HCT116 (cell line): ENCODE measurements around the gene PTCD1. TPM values are rescaled to one million over a fixed set of nuclear protein-coding genes. Genes with fewer than 3 reads are reported as not detected.

Experiments
- ATAC-seq: fragments of 200-7000 bp; cut with Tn5 transposase; 2 replicates; pipeline ENCODE4 v1.9.1; 2020; ENCODE audit warnings: mild to moderate bottlenecking, moderate library complexity
- BruUV-seq: library from RNA; stranded (reverse); fragments of 400-500 nt; replicated peaks from 2 replicates; lab custom pipeline; 2021; lab: Mats Ljungman, UMichigan
- CTCF ChIA-PET: fragments of 300-600 bp; sonication (Branson Sonifier 250); formaldehyde crosslinking; loops from one replicate; lab custom pipeline; 2021; ENCODE audit warnings: antibody characterized with exemption; lab: Charles Lee
- POLR2A ChIA-PET: fragments of 300-600, 350-600 bp; sonication (Branson Sonifier 250); formaldehyde crosslinking; loops from one replicate; lab custom pipeline; 2021; ENCODE audit warnings: antibody characterized with exemption; lab: Charles Lee
- RAD21 ChIA-PET, 2 experiments: fragments of 300-600 bp; sonication (Branson Sonifier 250); formaldehyde crosslinking; loops; one replicate each; lab custom pipeline; 2023; ENCODE audit warnings: low total read pairs in 2 of 2; ENCODE audit not compliant: uncharacterized antibody in 2 of 2, unreplicated experiment in 2 of 2, low non-redundant PET in 1 of 2; lab: Charles Lee
- DNase-seq: peaks from one replicate; pipeline ENCODE4 v3.0.0-alpha.2; 2010; ENCODE audit warnings: low read depth, low spot score
- H2AFZ ChIP-seq: fragments of 200-600 bp; shearing (Covaris generic), sonication (generic); 2 replicates; pipeline ENCODE4 v1.6.1; 2017; ENCODE audit warnings: low read depth, mixed run types, mixed read lengths, antibody characterized with exemption, low read length; ENCODE audit not compliant: poor library complexity, severe bottlenecking
- H3K27ac ChIP-seq: 2 replicates; pipeline ENCODE4 v1.5.1; 2012; ENCODE audit warnings: low read depth, low read length
- H3K27me3 ChIP-seq: fragments of 200-600 bp; sonication (generic); 2 replicates; pipeline ENCODE4 v1.6.1; 2016; ENCODE audit warnings: mixed run types, low read length, mixed read lengths; ENCODE audit not compliant: insufficient read depth
- H3K36me3 ChIP-seq, 2 experiments: fragments of 200-500 bp in 1 of 2; fragments of 200-600 bp in 1 of 2; sonication (Bioruptor generic) in 1 of 2; sonication (generic) in 1 of 2; 2 replicates each; pipeline versions ENCODE4 v1.5.1 to v1.6.1; 2014 to 2016; ENCODE audit warnings: low read length in 2 of 2, inconsistent platforms in 1 of 2, mixed read lengths in 1 of 2, mixed run types in 1 of 2; ENCODE audit not compliant: insufficient read depth in 2 of 2, control insufficient read depth in 1 of 2
- H3K4me1 ChIP-seq, 2 experiments: fragments of 200-600 bp in 1 of 2; sonication (generic) in 1 of 2; 2 replicates each; pipeline versions ENCODE4 v1.5.1 to v1.6.1; 2012 to 2017; ENCODE audit warnings: low read length in 2 of 2, inconsistent platforms in 1 of 2, mild to moderate bottlenecking in 1 of 2, mixed read lengths in 1 of 2, mixed run types in 1 of 2, moderate library complexity in 1 of 2; ENCODE audit not compliant: insufficient read depth in 2 of 2, control insufficient read depth in 1 of 2
- H3K4me2 ChIP-seq: fragments of 200-600 bp; sonication (generic); 2 replicates; pipeline ENCODE4 v1.6.1; 2017; ENCODE audit warnings: mixed run types, low read length, mixed read lengths
- H3K4me3 ChIP-seq, 2 experiments: fragments of 200-600 bp in 1 of 2; sonication (generic) in 1 of 2; replicated peaks in 1 of 2; 2 replicates each; pipeline ENCODE4 v1.5.1; 2011 to 2016; ENCODE audit warnings: low read length in 2 of 2, control low read depth in 1 of 2, low read depth in 1 of 2, mild to moderate bottlenecking in 1 of 2, mixed read lengths in 1 of 2, mixed run types in 1 of 2
- H3K79me2 ChIP-seq: fragments of 200-600 bp; sonication (generic); 2 replicates; pipeline ENCODE4 v1.6.1; 2017; ENCODE audit warnings: mild to moderate bottlenecking, mixed run types, low read length, moderate library complexity, mixed read lengths; ENCODE audit not compliant: insufficient read depth
- H3K9ac ChIP-seq: fragments of 200-600 bp; sonication (generic); 2 replicates; pipeline ENCODE4 v1.6.1; 2016; ENCODE audit warnings: low read length, mixed read lengths
- H3K9me2 ChIP-seq: fragments of 200-600 bp; sonication (generic), shearing (Covaris generic); 2 replicates; pipeline ENCODE4 v1.6.1; 2017; ENCODE audit warnings: mixed run types, mild to moderate bottlenecking, moderate library complexity; ENCODE audit not compliant: insufficient read depth
- H3K9me3 ChIP-seq, 2 experiments: fragments of 200-500 bp in 1 of 2; fragments of 200-600 bp in 1 of 2; sonication (Bioruptor generic) in 1 of 2; sonication (generic) in 1 of 2; 2 replicates each; pipeline ENCODE4 v1.6.1; 2014 to 2017; ENCODE audit warnings: low read length in 2 of 2, mixed read lengths in 2 of 2, inconsistent platforms in 1 of 2, low read depth in 1 of 2, mild to moderate bottlenecking in 1 of 2, mixed run types in 1 of 2, moderate library complexity in 1 of 2; ENCODE audit not compliant: control insufficient read depth in 1 of 2, insufficient read depth in 1 of 2
- H4K20me1 ChIP-seq: fragments of 200-600 bp; sonication (generic), shearing (Covaris generic); 2 replicates; pipeline ENCODE4 v1.6.1; 2017; ENCODE audit warnings: mixed run types, mild to moderate bottlenecking, moderate library complexity; ENCODE audit not compliant: insufficient read depth
- CBX3 ChIP-seq: IDR thresholded peaks from 2 replicates; pipeline ENCODE4 v1.6.1; 2012; ENCODE audit warnings: low read depth
- EGR1 ChIP-seq: IDR thresholded peaks from 2 replicates; pipeline ENCODE4 v1.6.1; 2012; ENCODE audit warnings: low read depth
- ELF1 ChIP-seq: IDR thresholded peaks from 2 replicates; pipeline ENCODE4 v1.6.1; 2012; ENCODE audit warnings: low read depth, borderline replicate concordance
- EZH2phosphoT487 ChIP-seq: fragments of 200-600 bp; IDR thresholded peaks from 2 replicates; pipeline ENCODE4 v1.6.1; 2018; ENCODE audit warnings: antibody characterized with exemption, borderline replicate concordance
- POLR2AphosphoS5 ChIP-seq: IDR thresholded peaks from 2 replicates; pipeline ENCODE4 v1.6.1; 2011; ENCODE audit warnings: mild to moderate bottlenecking, low read depth, low read length, moderate library complexity
- RAD21 ChIP-seq: IDR thresholded peaks from 2 replicates; pipeline ENCODE4 v1.6.1; 2012; ENCODE audit warnings: low read depth, mild to moderate bottlenecking
- YY1 ChIP-seq: IDR thresholded peaks from 2 replicates; pipeline ENCODE4 v1.6.1; 2011; ENCODE audit warnings: low read length, low read depth, moderate library complexity, mild to moderate bottlenecking; ENCODE audit not compliant: insufficient replicate concordance; ENCODE audit errors: extremely low read depth
- intact Hi-C: fragments of 100-400 bp; cut with micrococcal nuclease; formaldehyde crosslinking; loops from 2 replicates; pipeline ENCODE4 v1.10.0; 2022
- total RNA-seq: library from RNA; stranded (reverse); gene quantifications from one replicate; pipeline ENCODE4 v1.2.1, GENCODE V29; 2021; ENCODE audit not compliant: unreplicated experiment
- TF ChIP-seq, protein P1 (sequence below): IDR thresholded peaks from 2 replicates; pipeline ENCODE4 v1.6.1; 2012

Gene PTCD1
- total RNA-seq, 1 experiment from 2014 or later, result 9.2 TPM

DNA sequence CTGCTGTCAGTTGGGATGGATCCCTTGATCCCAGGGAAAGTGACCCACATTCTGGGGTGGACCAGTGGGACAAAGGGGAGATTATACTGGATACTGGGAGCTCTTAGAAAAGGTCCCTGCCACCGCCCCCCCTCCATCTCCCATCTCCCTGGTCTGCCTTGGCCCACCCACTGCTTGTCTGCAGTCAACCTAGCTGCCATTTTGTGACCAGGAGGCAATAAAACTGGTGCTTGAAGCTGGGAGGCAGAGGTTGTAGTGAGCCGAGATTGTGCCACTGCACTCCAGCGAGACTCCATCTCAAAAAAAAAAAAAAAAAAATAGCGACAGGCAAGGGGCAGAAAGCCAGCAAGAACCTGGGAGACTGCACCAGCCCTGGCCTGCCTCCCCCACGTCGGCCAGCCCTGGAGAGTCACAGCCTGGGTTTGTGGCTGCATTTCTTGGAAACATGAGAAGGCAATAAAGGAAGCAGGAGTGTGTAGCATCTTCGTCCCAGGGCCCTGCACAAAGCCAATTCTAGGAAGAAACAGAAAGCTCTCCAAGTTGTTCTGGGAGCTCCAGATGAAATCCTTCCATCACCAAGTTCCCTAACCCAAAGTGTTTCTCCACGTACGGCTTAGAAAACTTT lies 68.7 kb downstream of the PTCD1 start:
- POLR2A ChIA-PET, result no interaction called here
- peaks cover 7 to 17% of the 10 kb centered on the region in 2 experiments; a peak in 2 of 4 replicates for H3K36me3 ChIP-seq
- peaks cover under 1% of the 10 kb centered on the region; the same call in 1 of the 2 replicates for H3K79me2 ChIP-seq
- no peak for ATAC-seq
- H3K27ac ChIP-seq, result no peak overlapping the region
- no peaks in the 10 kb centered on the region for H3K9me3 ChIP-seq
- TF ChIP-seq EZH2phosphoT487 (no peak), EGR1 (no peak)
- TF ChIP-seq, all 23 proteins: peak for 0
- Histone ChIP-seq H3K4me1 (peaks cover 26 to 57% of the 10 kb centered on the region in 2 experiments), H3K4me2 (no peak overlapping the region), H3K4me3 (no peak overlapping the region), H3K9ac (no peak overlapping the region), H3K9me2 (no peaks in the 10 kb centered on the region), H3K27me3 (no peaks in the 10 kb centered on the region), H4K20me1 (no peaks in the 10 kb centered on the region), H2AFZ (no peak overlapping the region)
- ChIA-PET RAD21 (no interaction called here), CTCF (no interaction called here)
- no TSS peak for BruUV-seq
- no peak for DNase-seq
- intact Hi-C loops, result no loop called here

DNA sequence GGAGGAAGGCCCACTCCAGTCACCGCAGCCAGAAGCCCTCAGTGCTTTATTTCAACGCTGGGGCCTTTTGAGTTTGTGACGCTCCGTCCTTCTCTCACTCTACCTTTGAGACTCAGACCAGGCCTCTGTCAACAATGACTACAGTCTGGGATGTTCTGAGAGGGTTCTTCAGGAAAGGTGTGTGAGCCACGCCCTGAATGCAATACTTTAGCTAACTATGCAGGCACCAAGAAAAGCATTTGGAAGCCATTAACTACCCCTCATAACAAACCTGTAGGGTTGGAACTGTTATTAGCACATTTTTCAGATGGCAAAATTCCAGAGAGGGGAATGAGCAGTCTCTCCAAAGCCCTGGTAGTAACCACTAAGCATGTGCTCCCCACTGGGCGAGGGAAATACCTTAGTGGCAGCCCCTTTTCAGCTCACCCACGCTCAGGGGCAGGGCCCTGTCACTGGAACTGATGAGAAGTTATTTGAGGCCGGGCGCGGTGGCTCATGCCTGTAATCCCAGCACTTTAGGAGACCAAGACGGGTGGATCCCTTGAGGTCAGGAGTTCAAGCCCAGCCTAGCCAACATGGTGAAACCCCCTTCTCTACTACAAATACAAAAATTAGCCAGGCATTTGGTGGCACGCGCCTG lies 69.7 kb downstream of the PTCD1 start:
- Histone ChIP-seq H3K4me3 (no peak overlapping the region), H2AFZ (no peak overlapping the region), H3K9ac (no peak overlapping the region), H3K4me2 (no peak overlapping the region), H3K79me2 (no peaks in the 10 kb centered on the region), H4K20me1 (no peaks in the 10 kb centered on the region), H3K9me2 (no peaks in the 10 kb centered on the region), H3K9me3 (no peaks in the 10 kb centered on the region), H3K4me1 (peaks cover 25 to 52% of the 10 kb centered on the region in 2 experiments), H3K27ac (no peak overlapping the region), H3K27me3 (no peaks in the 10 kb centered on the region)
- ChIA-PET RAD21 (no interaction called here), POLR2A (no interaction called here), CTCF (no interaction called here)
- intact Hi-C loops, result no loop called here
- ATAC-seq, result no peak
- BruUV-seq, result no TSS peak
- TF ChIP-seq RAD21 (no peak), EGR1 (no peak), YY1 (no peak), POLR2AphosphoS5 (no peak), CBX3 (no peak), ELF1 (no peak)
- TF ChIP-seq, protein P1, sequence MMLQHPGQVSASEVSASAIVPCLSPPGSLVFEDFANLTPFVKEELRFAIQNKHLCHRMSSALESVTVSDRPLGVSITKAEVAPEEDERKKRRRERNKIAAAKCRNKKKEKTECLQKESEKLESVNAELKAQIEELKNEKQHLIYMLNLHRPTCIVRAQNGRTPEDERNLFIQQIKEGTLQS, result no peak
- TF ChIP-seq, all 23 proteins: peak for 0
- peaks cover 11 to 22% of the 10 kb centered on the region in 2 experiments; a peak in 3 of 4 replicates for H3K36me3 ChIP-seq
- no peak for DNase-seq

Other genes starting within 250 kb of the PTCD1 start
- not detected for gene KPNA7, start 230.7 kb downstream of the PTCD1 start, total RNA-seq
- 0.57 TPM for gene MYH16, start 166.0 kb downstream of the PTCD1 start, total RNA-seq
- 250 TPM for gene ARPC1A, start 112.9 kb downstream of the PTCD1 start, total RNA-seq
- gene ARPC1B, start 64.1 kb downstream of the PTCD1 start, total RNA-seq, result 192 TPM
- 200 TPM for gene PDAP1, start 30.2 kb downstream of the PTCD1 start, total RNA-seq
- 154 TPM for gene BUD31, start 29.8 kb downstream of the PTCD1 start, total RNA-seq
- gene CPSF4, start 145 bp upstream of the PTCD1 start, total RNA-seq, result 67.0 TPM
- 351 TPM for gene ATP5MF, start 27.4 kb upstream of the PTCD1 start, total RNA-seq
- gene ZNF789, start 34.1 kb upstream of the PTCD1 start, total RNA-seq, result 8.2 TPM
- gene ZNF394, start 61.5 kb upstream of the PTCD1 start, total RNA-seq, result 22.1 TPM
- 10.2 TPM for gene ZKSCAN5, start 65.9 kb upstream of the PTCD1 start, total RNA-seq
- gene FAM200A, start 113.3 kb upstream of the PTCD1 start, total RNA-seq, result 4.7 TPM
- gene ZNF655, start 119.8 kb upstream of the PTCD1 start, total RNA-seq, result 45.0 TPM
- gene TMEM225B, start 159.5 kb upstream of the PTCD1 start, total RNA-seq, result 3.1 TPM
- 14.0 TPM for gene ZSCAN25, start 178.1 kb upstream of the PTCD1 start, total RNA-seq
- gene CYP3A5, start 241.2 kb upstream of the PTCD1 start, total RNA-seq, result 1.5 TPM